Activated naive CD8-positive, alpha-beta T cell treated with anti-CD3 and anti-CD28 coated beads, Interleukin-2, amount 50 U/mL, for 24 hours (primary cell): ENCODE measurements around the gene MPZ.
A peak's percentile ranks its signal among the peaks of the same experiment; 100 is the strongest.
"Not testable (repeated sequence)": the region's sequence is repeated elsewhere in the genome, so short reads cannot be mapped to it uniquely, and the experiment has no call there.

Experiments
- ATAC-seq: fragments of 150-1000 bp; cut with Tn5 transposase; one replicate; pipeline ENCODE4 v1.10.0; 2021
- DNase-seq: peaks from one replicate; pipeline ENCODE4 v3.0.0; 2021
- H3K27ac Mint-ChIP-seq: one replicate; pipeline ENCODE4 v1.8.0; 2021; ENCODE audit warnings: mild to moderate bottlenecking, mixed read lengths
- H3K27me3 Mint-ChIP-seq: one replicate; pipeline ENCODE4 v1.8.0; 2021; ENCODE audit warnings: mixed read lengths
- H3K36me3 Mint-ChIP-seq: one replicate; pipeline ENCODE4 v1.8.0; 2021; ENCODE audit warnings: low read depth, mixed read lengths
- H3K4me1 Mint-ChIP-seq: one replicate; pipeline ENCODE4 v1.8.0; 2021; ENCODE audit warnings: mixed read lengths
- H3K4me3 Mint-ChIP-seq: one replicate; pipeline ENCODE4 v1.8.0; 2021; ENCODE audit warnings: mild to moderate bottlenecking, moderate library complexity, mixed read lengths
- H3K9me3 Mint-ChIP-seq: one replicate; pipeline ENCODE4 v1.8.0; 2021; ENCODE audit warnings: mixed read lengths

MPZ gene

GRCh38 chr1:161309868-161310267, at the start of gene MPZ:
Gene MPZ, minus strand, starts transcription at chr1:161309968. Its CDS starts 63 bp downstream, at chr1:161309905.
- DNase-seq, result no peak
- Mint-ChIP-seq H3K9me3 (no peaks in the 10 kb centered on the region), H3K27ac (no peak within 1 kb of the TSS), H3K27me3 (no peaks in the 10 kb centered on the region), H3K36me3 (no peaks in the 10 kb centered on the region), H3K4me3 (no peak within 1 kb of the TSS), H3K4me1 (peaks cover 24% of the 10 kb centered on the region)
- ATAC-seq, result no peak

GRCh38 chr1:161359291-161359690, 49.5 kb upstream of the MPZ start:
- H3K4me1 Mint-ChIP-seq, result peaks cover 17% of the 10 kb centered on the region
- H3K36me3 Mint-ChIP-seq, result peaks cover 27% of the 10 kb centered on the region
- no peak for DNase-seq
- H3K9me3 Mint-ChIP-seq, result no peaks in the 10 kb centered on the region
- peak overlapping the region; percentile 17 for H3K27ac Mint-ChIP-seq
- H3K27me3 Mint-ChIP-seq, result no peaks in the 10 kb centered on the region
- ATAC-seq, result no peak
- H3K4me3 Mint-ChIP-seq, result no peak overlapping the region

- H3K9me3 Mint-ChIP-seq, result no peaks in the 10 kb centered on the region
- H3K4me3 Mint-ChIP-seq, result no peak overlapping the region
- H3K36me3 Mint-ChIP-seq, result peaks cover 22% of the 10 kb centered on the region
- H3K4me1 Mint-ChIP-seq, result peaks cover 4% of the 10 kb centered on the region
- H3K27me3 Mint-ChIP-seq, result no peaks in the 10 kb centered on the region
- H3K27ac Mint-ChIP-seq, result no peak overlapping the region
- ATAC-seq (peak; percentile 61), DNase-seq (no peak)
Observed at GRCh38 chr1:161357073-161357472, 47.3 kb upstream of the MPZ start.

- no peaks in the 10 kb centered on the region for H3K9me3 Mint-ChIP-seq
- H3K4me1 Mint-ChIP-seq, result peaks cover 3% of the 10 kb centered on the region
- no peak overlapping the region for H3K27ac Mint-ChIP-seq
- H3K27me3 Mint-ChIP-seq, result no peaks in the 10 kb centered on the region
- no peak for ATAC-seq
- H3K36me3 Mint-ChIP-seq, result peaks cover 24% of the 10 kb centered on the region
- no peak overlapping the region for H3K4me3 Mint-ChIP-seq
- DNase-seq, result no peak
Observed at GRCh38 chr1:161351482-161351881, 41.7 kb upstream of the MPZ start.

GRCh38 chr1:161350671-161351070, 40.9 kb upstream of the MPZ start:
- Mint-ChIP-seq H3K4me3 (no peak overlapping the region), H3K27me3 (no peaks in the 10 kb centered on the region), H3K27ac (no peak overlapping the region), H3K36me3 (peaks cover 20% of the 10 kb centered on the region), H3K9me3 (no peaks in the 10 kb centered on the region), H3K4me1 (peaks cover 3% of the 10 kb centered on the region)
- no peak for ATAC-seq
- DNase-seq, result no peak

- Mint-ChIP-seq H3K36me3 (peaks cover 33% of the 10 kb centered on the region), H3K27ac (no peak overlapping the region), H3K9me3 (no peaks in the 10 kb centered on the region), H3K27me3 (no peaks in the 10 kb centered on the region), H3K4me3 (no peak overlapping the region), H3K4me1 (peaks cover 6% of the 10 kb centered on the region)
- no peak for ATAC-seq
- DNase-seq, result no peak
Observed at GRCh38 chr1:161342821-161343220, 33.1 kb upstream of the MPZ start.

GRCh38 chr1:161342177-161342576, 32.4 kb upstream of the MPZ start:
- Mint-ChIP-seq H3K9me3 (no peaks in the 10 kb centered on the region), H3K27me3 (no peaks in the 10 kb centered on the region), H3K4me3 (no peak overlapping the region), H3K4me1 (peaks cover 6% of the 10 kb centered on the region), H3K36me3 (peaks cover 35% of the 10 kb centered on the region), H3K27ac (no peak overlapping the region)
- ATAC-seq (no peak), DNase-seq (no peak)

- H3K36me3 Mint-ChIP-seq, result peaks cover 37% of the 10 kb centered on the region
- DNase-seq, result no peak
- ATAC-seq, result no peak
- H3K27me3 Mint-ChIP-seq, result no peaks in the 10 kb centered on the region
- no peak overlapping the region for H3K27ac Mint-ChIP-seq
- no peak overlapping the region for H3K4me3 Mint-ChIP-seq
- no peaks in the 10 kb centered on the region for H3K9me3 Mint-ChIP-seq
- peaks cover 6% of the 10 kb centered on the region for H3K4me1 Mint-ChIP-seq
Observed at GRCh38 chr1:161335796-161336195, 26.0 kb upstream of the MPZ start.

- no peak overlapping the region for H3K27ac Mint-ChIP-seq
- peaks cover 36% of the 10 kb centered on the region for H3K36me3 Mint-ChIP-seq
- ATAC-seq (no peak), DNase-seq (no peak)
- no peak overlapping the region for H3K4me3 Mint-ChIP-seq
- H3K9me3 Mint-ChIP-seq, result no peaks in the 10 kb centered on the region
- H3K4me1 Mint-ChIP-seq, result peaks cover 3% of the 10 kb centered on the region
- H3K27me3 Mint-ChIP-seq, result no peaks in the 10 kb centered on the region
Observed at GRCh38 chr1:161333166-161333565, 23.4 kb upstream of the MPZ start.

- H3K27me3 Mint-ChIP-seq, result no peaks in the 10 kb centered on the region
- no peak overlapping the region for H3K4me3 Mint-ChIP-seq
- no peaks in the 10 kb centered on the region for H3K9me3 Mint-ChIP-seq
- H3K4me1 Mint-ChIP-seq, result no peaks in the 10 kb centered on the region
- peaks cover 32% of the 10 kb centered on the region for H3K36me3 Mint-ChIP-seq
- DNase-seq, result no peak
- no peak for ATAC-seq
- no peak overlapping the region for H3K27ac Mint-ChIP-seq
Observed at GRCh38 chr1:161330346-161330745, 20.6 kb upstream of the MPZ start.

GRCh38 chr1:161324020-161324419, 14.3 kb upstream of the MPZ start:
- Mint-ChIP-seq H3K27ac (no peak overlapping the region), H3K27me3 (no peaks in the 10 kb centered on the region), H3K36me3 (peaks cover 13% of the 10 kb centered on the region), H3K4me1 (peaks cover 4% of the 10 kb centered on the region), H3K9me3 (no peaks in the 10 kb centered on the region), H3K4me3 (no peak overlapping the region)
- ATAC-seq (no peak), DNase-seq (no peak)

GRCh38 chr1:161315841-161316674, 6.3 kb upstream of the MPZ start:
- peaks cover 23% of the 10 kb centered on the region for H3K4me1 Mint-ChIP-seq
- DNase-seq, H3K9me3 Mint-ChIP-seq, ATAC-seq, H3K27ac Mint-ChIP-seq, H3K27me3 Mint-ChIP-seq, H3K36me3 Mint-ChIP-seq: not testable (repeated sequence)
- H3K4me3 Mint-ChIP-seq, result peak overlapping the region; percentile 97

GRCh38 chr1:161314201-161314981, 4.6 kb upstream of the MPZ start, which contains the start of gene SDHC:
Gene SDHC, plus strand, starts transcription at chr1:161314381. Its CDS starts 25 bp downstream, at chr1:161314406.
- DNase-seq (peak; percentile 90), ATAC-seq (peak; percentile 99)
- H3K4me1 Mint-ChIP-seq, result peaks cover 23% of the 10 kb centered on the region
- H3K27me3 Mint-ChIP-seq, result no peaks in the 10 kb centered on the region
- H3K27ac Mint-ChIP-seq, result peak within 1 kb of the TSS; percentile 95
- no peaks in the 10 kb centered on the region for H3K9me3 Mint-ChIP-seq
- H3K4me3 Mint-ChIP-seq, result peak within 1 kb of the TSS; percentile 97
- H3K36me3 Mint-ChIP-seq, result no peaks in the 10 kb centered on the region

- DNase-seq, result no peak
- peak overlapping the region; percentile 97 for H3K4me3 Mint-ChIP-seq
- peaks cover 23% of the 10 kb centered on the region for H3K4me1 Mint-ChIP-seq
Observed at GRCh38 chr1:161313554-161314200, 3.9 kb upstream of the MPZ start.

More at GRCh38 chr1:161313554-161314200, 3.9 kb upstream of the MPZ start:
- no peaks in the 10 kb centered on the region for H3K36me3 Mint-ChIP-seq
- no peak for ATAC-seq
- H3K9me3 Mint-ChIP-seq, result no peaks in the 10 kb centered on the region
- no peaks in the 10 kb centered on the region for H3K27me3 Mint-ChIP-seq
- peak overlapping the region; percentile 95 for H3K27ac Mint-ChIP-seq
